Aorta (tissue), 5 donors: ENCODE measurements around the gene SLC44A4. TPM values are rescaled to one million over a fixed set of nuclear protein-coding genes. Genes with fewer than 3 reads are reported as not detected.

Experiments
- ATAC-seq: fragments of 200-7000 bp; cut with Tn5 transposase; one replicate; pipeline ENCODE4 v1.9.1; 2022; ENCODE audit warnings: moderate library complexity; ENCODE audit not compliant: low FRiP score
- DNase-seq, 2 donors: peaks; one replicate each; pipeline ENCODE4 v3.0.0-alpha.2; 2020
- H3K27ac ChIP-seq, 2 donors: one replicate each; pipeline ENCODE4 v1.5.1; 2013; ENCODE audit warnings: low read length in 2 of 2, mild to moderate bottlenecking in 2 of 2, moderate library complexity in 2 of 2, control low read depth in 1 of 2, inconsistent platforms in 1 of 2, low read depth in 1 of 2
- H3K27me3 ChIP-seq, 2 donors: one replicate each; pipeline ENCODE4 v1.6.1; 2013; ENCODE audit warnings: control low read depth in 1 of 2, low read length in 1 of 2, mild to moderate bottlenecking in 1 of 2, moderate library complexity in 1 of 2; ENCODE audit not compliant: insufficient read depth in 2 of 2, control insufficient read depth in 1 of 2
- H3K36me3 ChIP-seq, 2 donors: one replicate each; pipeline ENCODE4 v1.6.1; 2013; ENCODE audit warnings: control low read depth in 1 of 2, low read length in 1 of 2, mild to moderate bottlenecking in 1 of 2; ENCODE audit not compliant: insufficient read depth in 2 of 2, control insufficient read depth in 1 of 2
- H3K4me1 ChIP-seq, 2 donors: one replicate each; pipeline ENCODE4 v1.6.1; 2013; ENCODE audit warnings: low read length in 2 of 2, control low read depth in 1 of 2, mild to moderate bottlenecking in 1 of 2, moderate library complexity in 1 of 2; ENCODE audit not compliant: insufficient read depth in 2 of 2, control insufficient read depth in 1 of 2
- H3K4me3 ChIP-seq, 2 donors: one replicate each; pipeline ENCODE4 v1.5.1; 2013; ENCODE audit warnings: low read length in 2 of 2, control low read depth in 1 of 2, mild to moderate bottlenecking in 1 of 2
- H3K9me3 ChIP-seq: one replicate; pipeline ENCODE4 v1.6.1; 2013; ENCODE audit warnings: mild to moderate bottlenecking, low read length; ENCODE audit not compliant: control insufficient read depth
- WGBS, 2 donors: extraction: QIAGEN DNeasy Blood & Tissue Kit; methylation state at CpG; one replicate each; pipeline ENCODE4 v1.1.7; 2013; 5-methylcytosine and 5-hydroxymethylcytosine counted together
- intact Hi-C, 2 donors: fragments of 100-400 bp; cut with DNase I; formaldehyde crosslinking; loops; one replicate each; pipeline versions ENCODE4 v1.14.2 to v1.15.0; 2022
- polyA plus RNA-seq, 2 donors: library from polyadenylated mRNA; stranded (reverse); fragments of 200-250 nt; gene quantifications; one replicate each; pipeline ENCODE4 v1.2.3, GENCODE V29; 2013
- total RNA-seq, 2 donors: library from RNA; stranded (reverse); fragmentation: NEBNext Ultra II Directional; extraction: Animal tissue kit (Norgen Biotek cat#: 25700); gene quantifications; one replicate each; pipeline ENCODE4 v1.2.1, GENCODE V29; 2021
- donor health status: healthy with polysubstance abuse.
- donor health status: Bipolar disorder and iron deficiency.
- donor health status: DM: no; HTN: no; CAD: no.
- donor health status: DM: no; HTN: no; CAD: no.
- donor health status: DM: yes; HTN: yes; CAD: no.

The SLC44A4 gene
- total and polyA plus RNA-seq, 4 donors, result 0.31 to 12.0 (median 1.0) TPM

- H3K4me1 ChIP-seq, result peaks cover 0 to 2% of the 10 kb centered on the region in 2 donors
- H3K4me3 ChIP-seq, result no peak overlapping the region
- intact Hi-C loops, result loop anchor here in 1 of 2 donors (10.0 kb wide), 1 partner anchor 152 kb away; the partner anchor contains the start of gene LY6G5C
- H3K27me3 ChIP-seq, result no peaks in the 10 kb centered on the region
- H3K27ac ChIP-seq, result peak overlapping the region in 1 of 2 donors; percentile 61
- 10 to 11% methylated on average over 12 of the region's 12 CpGs for WGBS, 2 donors
- ATAC-seq (no peak), DNase-seq (no peak)
- no peaks in the 10 kb centered on the region for H3K9me3 ChIP-seq
- peaks cover 0 to 8% of the 10 kb centered on the region in 2 donors for H3K36me3 ChIP-seq
Measured at GRCh38 chr6:31836474-31837368, 42.1 kb downstream of the SLC44A4 start.

GRCh38 chr6:31836047-31836473 lies 42.7 kb downstream of the SLC44A4 start:
- H3K4me3 ChIP-seq, result no peak overlapping the region
- intact Hi-C loops, result loop anchor here in 1 of 2 donors (10.0 kb wide), 1 partner anchor 151 kb away; the partner anchor contains the start of gene LY6G5C
- peak overlapping the region in 1 of 2 donors; percentile 61 for H3K27ac ChIP-seq
- H3K9me3 ChIP-seq, result no peaks in the 10 kb centered on the region
- WGBS, 2 donors, result 15 to 18% methylated on average over 14 of the region's 14 CpGs
- H3K36me3 ChIP-seq, result peaks cover 0 to 8% of the 10 kb centered on the region in 2 donors
- H3K4me1 ChIP-seq, result peaks cover under 1 to 2% of the 10 kb centered on the region in 2 donors
- no peak for DNase-seq
- no peak for ATAC-seq
- H3K27me3 ChIP-seq, result no peaks in the 10 kb centered on the region

- peaks cover 2 to 3% of the 10 kb centered on the region in 2 donors for H3K4me1 ChIP-seq
- ATAC-seq (peak; percentile 90), DNase-seq (peak; percentile 92 to 95)
- no peaks in the 10 kb centered on the region for H3K9me3 ChIP-seq
- H3K27me3 ChIP-seq, result no peaks in the 10 kb centered on the region
- intact Hi-C loops, result loop anchor here (2.0 to 10.0 kb wide), 4 partner anchors 28 to 150 kb away; partner anchors contain the start of genes VARS1 (in 2 of the 2), LY6G5C (in 1 of the 2) and NEU1 (in 1 of the 2)
- peak overlapping the region; percentile 53 to 80 for H3K27ac ChIP-seq
- peak overlapping the region; percentile 54 to 91 for H3K4me3 ChIP-seq
- WGBS, 2 donors, result 0 to 1% methylated on average over 59 of the region's 59 CpGs
- H3K36me3 ChIP-seq, result peaks cover 0 to 6% of the 10 kb centered on the region in 2 donors
Measured at GRCh38 chr6:31834367-31835250, 44.2 kb downstream of the SLC44A4 start.

GRCh38 chr6:31831350-31832215 lies 47.2 kb downstream of the SLC44A4 start:
- Histone ChIP-seq H3K4me3 (no peak overlapping the region), H3K4me1 (peaks cover 2 to 3% of the 10 kb centered on the region in 2 donors), H3K27me3 (peaks cover 0 to 2% of the 10 kb centered on the region in 2 donors), H3K9me3 (no peaks in the 10 kb centered on the region), H3K36me3 (no peaks in the 10 kb centered on the region), H3K27ac (no peak overlapping the region)
- DNase-seq (no peak), ATAC-seq (no peak)
- 83 to 84% methylated on average over 15 of the region's 15 CpGs for WGBS, 2 donors
- intact Hi-C loops, result loop anchor here (2.0 to 10.0 kb wide), 3 partner anchors 34 to 151 kb away; partner anchors contain the start of genes LY6G5C (in 2 of the 2) and VARS1 (in 2 of the 2)

GRCh38 chr6:31830886-31831335 lies 47.9 kb downstream of the SLC44A4 start:
- peaks cover 2 to 3% of the 10 kb centered on the region in 2 donors for H3K4me1 ChIP-seq
- ATAC-seq, result no peak
- no peak for DNase-seq
- no peaks in the 10 kb centered on the region for H3K9me3 ChIP-seq
- peaks cover 0 to 2% of the 10 kb centered on the region in 2 donors for H3K27me3 ChIP-seq
- H3K36me3 ChIP-seq, result no peaks in the 10 kb centered on the region
- intact Hi-C loops, result loop anchor here (1.0 to 10.0 kb wide), 4 partner anchors 34 to 150 kb away; partner anchors contain the start of genes LY6G5C (in 2 of the 2), VARS1 (in 2 of the 2) and CLIC1 (in 1 of the 2)
- H3K4me3 ChIP-seq, result peak overlapping the region; percentile 21 to 61
- 49 to 50% methylated on average over 6 of the region's 6 CpGs for whole genome bisulfite sequencing, 2 donors
- H3K27ac ChIP-seq, result no peak overlapping the region

DNA sequence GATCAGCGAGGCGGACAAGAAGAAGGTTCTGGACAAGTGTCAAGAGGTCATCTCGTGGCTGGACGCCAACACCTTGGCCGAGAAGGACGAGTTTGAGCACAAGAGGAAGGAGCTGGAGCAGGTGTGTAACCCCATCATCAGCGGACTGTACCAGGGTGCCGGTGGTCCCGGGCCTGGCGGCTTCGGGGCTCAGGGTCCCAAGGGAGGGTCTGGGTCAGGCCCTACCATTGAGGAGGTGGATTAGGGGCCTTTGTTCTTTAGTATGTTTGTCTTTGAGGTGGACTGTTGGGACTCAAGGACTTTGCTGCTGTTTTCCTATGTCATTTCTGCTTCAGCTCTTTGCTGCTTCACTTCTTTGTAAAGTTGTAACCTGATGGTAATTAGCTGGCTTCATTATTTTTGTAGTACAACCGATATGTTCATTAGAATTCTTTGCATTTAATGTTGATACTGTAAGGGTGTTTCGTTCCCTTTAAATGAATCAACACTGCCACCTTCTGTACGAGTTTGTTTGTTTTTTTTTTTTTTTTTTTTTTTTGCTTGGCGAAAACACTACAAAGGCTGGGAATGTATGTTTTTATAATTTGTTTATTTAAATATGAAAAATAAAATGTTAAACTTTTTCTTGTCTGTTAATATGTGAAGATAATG lies 49.0 kb downstream of the SLC44A4 start:
- peaks cover 2 to 3% of the 10 kb centered on the region in 2 donors for H3K4me1 ChIP-seq
- H3K9me3 ChIP-seq, result no peaks in the 10 kb centered on the region
- 0 to 1% methylated on average over 11 to 15 of the region's 15 CpGs for WGBS, 2 donors
- peaks cover 0 to 2% of the 10 kb centered on the region in 2 donors for H3K27me3 ChIP-seq
- H3K36me3 ChIP-seq, result no peaks in the 10 kb centered on the region
- ATAC-seq (no peak), DNase-seq (peak in 1 of 2 donors; percentile 57)
- peak overlapping the region; percentile 61 to 95 for H3K4me3 ChIP-seq
- intact Hi-C loops, result loop anchor here (1.0 to 10.0 kb wide), 4 partner anchors 32 to 149 kb away; partner anchors contain the start of genes LY6G5C (in 2 of the 2), VARS1 (in 2 of the 2) and CLIC1 (in 1 of the 2)
- peak overlapping the region in 1 of 2 donors; percentile 75 for H3K27ac ChIP-seq
